Right atrium auricular region (tissue), 2 donors: ENCODE data around the gene DNAJA4. TPM values are rescaled to one million over a fixed set of nuclear protein-coding genes. Genes with fewer than 3 reads are reported as not detected.
A peak's percentile ranks its signal among the peaks of the same experiment; 100 is the strongest.

Experiments
- DNase-seq: peaks from one replicate; pipeline ENCODE4 v3.0.0-alpha.2; 2019; ENCODE audit warnings: low spot score
- H3K27ac ChIP-seq, 2 donors: fragments of 200-600 bp; sonication (generic); 1 replicate in 1 of 2; 2 replicates in 1 of 2; pipeline ENCODE4 v1.5.1; 2016 to 2019
- H3K27me3 ChIP-seq, 2 donors: fragments of 200-600 bp; sonication (generic); one replicate each; pipeline versions ENCODE4 v1.5.1 to v1.6.0; 2017 to 2019
- H3K36me3 ChIP-seq: fragments of 200-600 bp; sonication (generic); one replicate; pipeline ENCODE4 v1.5.1; 2016
- H3K4me1 ChIP-seq, 2 donors: fragments of 200-600 bp; sonication (generic); one replicate each; pipeline versions ENCODE4 v1.5.1 to v1.6.0; 2017 to 2019
- H3K4me3 ChIP-seq, 2 donors: fragments of 200-600 bp; sonication (generic); 1 replicate in 1 of 2; 2 replicates in 1 of 2; pipeline ENCODE4 v1.5.1; 2017 to 2019; ENCODE audit warnings: mild to moderate bottlenecking in 1 of 2, moderate library complexity in 1 of 2
- H3K9me3 ChIP-seq, 2 donors: fragments of 200-600 bp; sonication (generic); one replicate each; pipeline ENCODE4 v1.5.1; 2019
- total RNA-seq, 2 donors: library from RNA; depleted of rRNA; stranded (reverse); fragments of >200 nt; gene quantifications; one replicate each; pipeline ENCODE4 v1.1.0, GENCODE V29; 2016
- TF ChIP-seq, protein P1 (sequence below), 2 donors: fragments of 200-600 bp; sonication (generic); IDR thresholded peaks; one replicate each; pipeline ENCODE4 v1.5.1; 2019; ENCODE audit warnings: antibody characterized with exemption in 2 of 2

Gene DNAJA4
- total RNA-seq, 2 donors from 2014 or later, result 70.0 to 78.0 TPM

DNA sequence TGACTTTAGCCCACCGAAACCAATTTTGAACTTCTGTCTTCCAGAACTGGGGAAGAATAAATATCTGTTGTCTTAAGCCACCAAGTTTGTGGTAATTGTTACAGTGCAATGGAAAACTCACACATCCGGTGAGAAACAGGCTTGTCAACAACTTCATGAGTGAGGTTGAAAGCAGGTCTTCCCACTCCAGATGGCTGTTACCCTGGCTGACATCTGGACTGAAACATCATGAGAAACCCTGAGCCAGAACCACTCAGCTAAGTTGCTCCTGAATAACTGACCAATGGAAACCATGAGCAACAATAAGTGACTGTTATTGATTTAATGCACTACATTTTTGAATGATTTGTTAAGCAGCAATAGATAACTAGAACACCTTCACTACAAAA is 40.3 kb upstream of the DNAJA4 start:
- Histone ChIP-seq H3K4me3 (no peak overlapping the region), H3K4me1 (peaks cover 0 to 1% of the 10 kb centered on the region in 2 donors), H3K36me3 (no peaks in the 10 kb centered on the region), H3K9me3 (peaks cover 0 to 14% of the 10 kb centered on the region in 2 donors), H3K27me3 (no peaks in the 10 kb centered on the region), H3K27ac (peak overlapping the region; percentile 80 to 93)
- TF ChIP-seq, protein P1, sequence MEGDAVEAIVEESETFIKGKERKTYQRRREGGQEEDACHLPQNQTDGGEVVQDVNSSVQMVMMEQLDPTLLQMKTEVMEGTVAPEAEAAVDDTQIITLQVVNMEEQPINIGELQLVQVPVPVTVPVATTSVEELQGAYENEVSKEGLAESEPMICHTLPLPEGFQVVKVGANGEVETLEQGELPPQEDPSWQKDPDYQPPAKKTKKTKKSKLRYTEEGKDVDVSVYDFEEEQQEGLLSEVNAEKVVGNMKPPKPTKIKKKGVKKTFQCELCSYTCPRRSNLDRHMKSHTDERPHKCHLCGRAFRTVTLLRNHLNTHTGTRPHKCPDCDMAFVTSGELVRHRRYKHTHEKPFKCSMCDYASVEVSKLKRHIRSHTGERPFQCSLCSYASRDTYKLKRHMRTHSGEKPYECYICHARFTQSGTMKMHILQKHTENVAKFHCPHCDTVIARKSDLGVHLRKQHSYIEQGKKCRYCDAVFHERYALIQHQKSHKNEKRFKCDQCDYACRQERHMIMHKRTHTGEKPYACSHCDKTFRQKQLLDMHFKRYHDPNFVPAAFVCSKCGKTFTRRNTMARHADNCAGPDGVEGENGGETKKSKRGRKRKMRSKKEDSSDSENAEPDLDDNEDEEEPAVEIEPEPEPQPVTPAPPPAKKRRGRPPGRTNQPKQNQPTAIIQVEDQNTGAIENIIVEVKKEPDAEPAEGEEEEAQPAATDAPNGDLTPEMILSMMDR (IDR thresholded peaks at IDR 0.05), result no peak
- DNase-seq, result no peak

GRCh38 chr15:78225783-78226541 is 38.4 kb upstream of the DNAJA4 start:
- Histone ChIP-seq H3K4me1 (no peaks in the 10 kb centered on the region), H3K27me3 (no peaks in the 10 kb centered on the region), H3K36me3 (no peaks in the 10 kb centered on the region), H3K4me3 (no peak overlapping the region), H3K9me3 (peaks cover 0 to 14% of the 10 kb centered on the region in 2 donors), H3K27ac (no peak overlapping the region)
- TF ChIP-seq, protein P1 (IDR thresholded peaks at IDR 0.05), result no peak
- DNase-seq, result no peak

DNA sequence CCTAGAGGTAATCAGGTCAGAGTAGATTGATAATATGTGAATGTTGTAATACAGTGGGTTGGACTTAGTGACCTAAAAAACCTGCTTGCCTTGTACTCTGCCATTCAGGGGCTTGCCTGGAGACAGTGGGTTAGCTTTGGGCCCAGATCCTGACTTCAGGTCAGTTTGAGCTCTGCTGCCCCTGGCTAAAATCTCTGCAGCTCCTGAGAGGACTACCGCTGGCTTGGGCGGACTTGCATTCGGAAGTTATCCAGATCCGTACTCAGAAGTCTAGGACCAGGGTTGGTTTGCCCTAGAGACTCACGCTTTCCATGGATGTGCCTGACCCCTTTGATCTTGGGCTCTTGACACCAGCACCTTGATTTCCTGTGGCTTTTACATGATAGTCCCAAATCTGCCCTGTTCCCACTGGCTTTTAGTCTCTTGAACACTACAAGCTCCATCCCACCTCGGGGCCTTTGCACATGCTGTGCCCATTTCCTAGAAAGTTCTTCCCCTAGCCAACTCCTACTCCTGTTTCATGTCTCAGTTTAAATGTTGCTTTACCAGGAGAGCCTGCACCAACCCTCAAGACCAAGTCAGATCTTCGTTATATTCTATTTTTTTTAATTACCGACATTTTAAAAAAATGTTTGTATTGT is 35.9 kb upstream of the DNAJA4 start:
- Histone ChIP-seq H3K4me1 (no peaks in the 10 kb centered on the region), H3K9me3 (peaks cover 0 to 14% of the 10 kb centered on the region in 2 donors), H3K36me3 (no peaks in the 10 kb centered on the region), H3K27ac (no peak overlapping the region), H3K4me3 (no peak overlapping the region), H3K27me3 (no peaks in the 10 kb centered on the region)
- TF ChIP-seq, protein P1 (IDR thresholded peaks at IDR 0.05), result no peak
- no peak for DNase-seq

DNA sequence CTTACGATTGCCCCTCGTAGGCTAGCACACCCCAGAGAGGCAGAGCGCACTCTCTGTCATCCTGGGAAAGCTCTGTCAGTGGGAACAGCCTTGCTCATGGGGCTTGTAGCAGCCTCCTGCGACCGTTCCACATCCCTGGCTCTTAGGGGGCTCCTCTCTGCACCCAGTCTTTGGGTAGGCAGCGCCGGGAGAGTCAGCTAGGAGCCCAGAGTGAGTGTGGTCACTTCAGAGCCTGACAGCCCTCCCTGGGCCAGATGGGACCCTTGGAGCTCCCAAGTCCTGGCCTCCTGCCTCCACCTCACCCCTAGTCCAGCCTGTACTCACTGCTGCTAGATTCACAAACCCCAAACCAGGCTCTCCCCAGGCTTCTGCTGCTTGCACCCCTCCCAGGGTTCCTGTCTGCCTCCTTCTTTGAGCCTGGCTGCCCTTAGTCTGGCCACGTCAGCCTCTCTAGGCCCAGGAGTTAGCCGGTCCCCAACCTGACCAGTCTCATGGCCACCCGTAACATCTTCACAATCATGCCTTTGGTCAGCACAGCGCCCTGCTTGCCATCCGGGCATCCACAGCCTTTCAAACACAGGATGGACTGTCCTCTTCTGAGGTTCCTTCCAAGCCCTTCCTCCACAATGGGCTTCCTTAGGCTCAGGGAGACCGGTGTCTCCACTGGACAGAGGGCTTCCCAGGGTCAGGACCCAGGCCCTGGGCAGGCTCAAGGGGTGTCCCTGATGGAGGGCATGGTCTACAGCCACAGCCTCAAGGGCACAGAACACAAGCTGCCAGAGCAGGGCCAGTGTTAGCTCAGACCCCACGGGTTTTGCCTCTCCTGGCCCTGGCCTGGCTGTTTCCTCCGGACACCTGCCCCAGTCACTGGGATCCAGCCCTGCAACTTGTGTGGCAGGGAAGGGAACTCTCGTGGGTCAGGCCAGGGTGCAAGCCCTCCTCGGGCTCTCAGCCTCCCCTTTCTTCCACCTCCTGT is 34.6 kb upstream of the DNAJA4 start:
- H3K9me3 ChIP-seq, result peaks cover 0 to 13% of the 10 kb centered on the region in 2 donors
- H3K4me3 ChIP-seq, result no peak overlapping the region
- H3K27me3 ChIP-seq, result no peaks in the 10 kb centered on the region
- no peak for DNase-seq
- H3K27ac ChIP-seq, result no peak overlapping the region
- no peaks in the 10 kb centered on the region for H3K36me3 ChIP-seq
- H3K4me1 ChIP-seq, result no peaks in the 10 kb centered on the region
- TF ChIP-seq, protein P1 (IDR thresholded peaks at IDR 0.05), result no peak

- H3K27ac ChIP-seq, result no peak overlapping the region
- no peaks in the 10 kb centered on the region for H3K27me3 ChIP-seq
- DNase-seq, result no peak
- H3K4me1 ChIP-seq, result no peaks in the 10 kb centered on the region
- no peaks in the 10 kb centered on the region for H3K36me3 ChIP-seq
- no peaks in the 10 kb centered on the region for H3K9me3 ChIP-seq
- H3K4me3 ChIP-seq, result no peak overlapping the region
- TF ChIP-seq, protein P1 (IDR thresholded peaks at IDR 0.05), result no peak
Observed at GRCh38 chr15:78232951-78233350, 31.4 kb upstream of the DNAJA4 start.
